ENCODE measurements around the gene RHEX. TPM values are rescaled to one million over a fixed set of nuclear protein-coding genes. Genes with fewer than 3 reads are reported as not detected.

Gene RHEX
- total RNA-seq, 1 donor from 2014 or later = 3.1 TPM

DNA sequence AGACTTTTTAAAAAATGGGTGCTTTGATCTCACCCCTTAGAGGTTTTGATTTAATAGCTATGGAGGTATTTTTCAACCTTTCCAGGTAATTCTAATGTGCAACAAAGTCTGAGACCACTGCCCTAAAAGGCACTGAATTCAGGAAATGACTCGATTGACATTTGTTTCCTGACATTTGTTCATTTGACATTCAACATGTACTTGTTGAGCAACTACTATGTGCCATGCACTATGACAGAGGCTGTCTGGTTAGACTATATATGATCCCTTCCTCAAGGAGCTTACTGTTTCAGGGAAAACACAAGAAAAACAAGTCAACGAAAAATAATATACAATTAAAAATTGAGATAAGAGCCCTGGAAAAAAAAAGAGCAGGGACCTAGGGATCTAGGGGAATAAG is 89.8 kb downstream of the RHEX start:
- Histone ChIP-seq H3K36me3 (ENCODE audit: control insufficient read depth in 3 of 3, insufficient read depth in 3 of 3, low read length in 3 of 3) (no peaks in the 10 kb centered on the region), H3K9ac (ENCODE audit: low read depth in 1 of 3, low read length in 3 of 3) (no peak overlapping the region), H3K27me3 (ENCODE audit: control insufficient read depth in 3 of 3, insufficient read depth in 3 of 3, low read length in 3 of 3) (peaks cover 0 to 10% (median 2%) of the 10 kb centered on the region in 3 donors), H3K9me3 (ENCODE audit: control insufficient read depth in 3 of 3, low read length in 3 of 3) (no peaks in the 10 kb centered on the region), H3K4me1 (ENCODE audit: control insufficient read depth in 3 of 3, insufficient read depth in 3 of 3, low read length in 3 of 3) (peaks cover 0 to 5% (median 0%) of the 10 kb centered on the region in 3 donors), H3K4me3 (ENCODE audit: low read length in 3 of 3) (no peak overlapping the region), H3K27ac (ENCODE audit: low read depth, low read length) (no peak overlapping the region)

DNA sequence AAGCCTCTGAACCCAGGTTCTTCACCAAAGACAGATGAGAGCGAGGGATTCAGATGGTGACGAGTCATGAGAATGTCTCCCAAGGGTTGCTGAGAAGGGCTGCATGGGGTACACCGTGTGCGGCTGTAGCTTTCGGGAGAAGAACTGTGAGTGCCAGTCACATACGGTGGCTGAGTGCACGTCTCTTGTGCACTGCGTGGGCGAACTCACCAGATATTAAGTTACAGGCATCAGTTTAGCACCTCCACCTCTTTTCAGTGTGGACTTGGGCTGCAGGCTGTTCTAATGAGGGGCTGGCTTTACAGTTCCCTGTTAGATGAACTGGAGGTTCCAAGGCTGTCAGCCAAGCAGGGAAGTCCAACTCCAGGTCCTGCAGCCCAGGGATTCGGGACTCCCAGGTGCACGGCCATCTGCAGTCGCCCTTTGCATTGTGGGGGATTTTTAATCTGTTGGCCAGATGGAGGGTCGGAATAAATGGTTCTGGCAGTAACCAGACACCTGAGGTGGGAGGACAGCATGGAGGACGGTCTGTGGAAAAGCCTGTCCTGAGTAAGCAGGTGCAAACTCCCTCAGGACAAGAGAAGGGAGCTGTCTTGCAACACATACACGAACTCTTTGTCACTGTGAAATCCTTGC is 90.7 kb downstream of the RHEX start:
- Histone ChIP-seq H3K9me3 (ENCODE audit: control insufficient read depth in 3 of 3, low read length in 3 of 3) (no peaks in the 10 kb centered on the region), H3K36me3 (ENCODE audit: control insufficient read depth in 3 of 3, insufficient read depth in 3 of 3, low read length in 3 of 3) (no peaks in the 10 kb centered on the region), H3K9ac (ENCODE audit: low read depth in 1 of 3, low read length in 3 of 3) (no peak overlapping the region), H3K4me3 (ENCODE audit: low read length in 3 of 3) (no peak overlapping the region), H3K27ac (ENCODE audit: low read depth, low read length) (no peak overlapping the region), H3K27me3 (ENCODE audit: control insufficient read depth in 3 of 3, insufficient read depth in 3 of 3, low read length in 3 of 3) (peaks cover 0 to 10% (median under 1%) of the 10 kb centered on the region in 3 donors), H3K4me1 (ENCODE audit: control insufficient read depth in 3 of 3, insufficient read depth in 3 of 3, low read length in 3 of 3) (peaks cover 0 to 5% (median 0%) of the 10 kb centered on the region in 3 donors)

DNA sequence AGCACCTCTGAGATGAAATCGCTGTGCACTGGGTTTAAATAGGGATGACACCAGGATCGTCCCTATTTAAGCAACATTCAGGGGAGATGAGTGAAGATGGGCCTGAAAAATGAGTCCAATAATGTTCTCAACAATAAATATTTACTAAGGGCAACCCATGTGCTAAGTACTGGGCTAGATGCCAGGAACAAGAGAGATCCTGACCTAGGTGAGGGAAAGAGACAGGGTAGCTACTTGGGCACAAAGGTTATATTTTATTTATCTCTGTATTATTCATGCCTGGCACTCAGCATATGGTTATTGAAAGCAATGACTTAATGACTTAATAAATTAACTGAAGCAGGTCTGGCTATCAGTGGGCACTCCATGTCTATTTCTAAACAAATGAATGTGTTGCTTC is 91.6 kb downstream of the RHEX start:
- Histone ChIP-seq H3K9ac (ENCODE audit: low read depth in 1 of 3, low read length in 3 of 3) (no peak overlapping the region), H3K27me3 (ENCODE audit: control insufficient read depth in 3 of 3, insufficient read depth in 3 of 3, low read length in 3 of 3) (peaks cover 0 to 10% (median 0%) of the 10 kb centered on the region in 3 donors), H3K9me3 (ENCODE audit: control insufficient read depth in 3 of 3, low read length in 3 of 3) (no peaks in the 10 kb centered on the region), H3K4me1 (ENCODE audit: control insufficient read depth in 3 of 3, insufficient read depth in 3 of 3, low read length in 3 of 3) (peaks cover 0 to 5% (median 0%) of the 10 kb centered on the region in 3 donors), H3K27ac (ENCODE audit: low read depth, low read length) (no peak overlapping the region), H3K4me3 (ENCODE audit: low read length in 3 of 3) (no peak overlapping the region), H3K36me3 (ENCODE audit: control insufficient read depth in 3 of 3, insufficient read depth in 3 of 3, low read length in 3 of 3) (no peaks in the 10 kb centered on the region)

DNA sequence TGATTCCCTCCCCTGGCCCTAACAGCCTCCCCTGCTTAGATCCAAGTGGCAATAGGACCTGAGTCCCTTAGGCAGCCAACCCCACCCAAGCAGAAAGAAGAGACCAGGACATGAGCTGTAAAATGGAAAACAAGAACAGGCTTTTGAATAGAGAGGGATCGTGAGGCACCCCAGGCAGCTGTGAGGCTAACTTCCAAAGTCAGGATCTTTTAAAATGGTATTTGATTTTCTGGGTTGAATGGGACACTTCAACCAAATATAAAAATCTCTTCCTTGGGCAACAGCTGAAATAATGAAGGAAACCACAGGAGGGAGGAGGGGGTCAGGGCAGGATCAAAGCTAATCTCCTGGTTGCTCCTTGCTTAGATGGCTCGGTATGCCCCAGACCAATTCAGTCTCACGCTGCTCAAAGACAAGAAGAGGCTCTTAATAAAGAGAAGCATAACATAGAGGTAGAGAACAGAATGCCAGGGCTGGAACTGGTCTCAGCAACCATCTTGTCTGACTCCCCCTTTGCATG is 92.9 kb downstream of the RHEX start:
- no peak overlapping the region for H3K27ac ChIP-seq (ENCODE audit: low read depth, low read length)

More for the DNA sequence above, 92.9 kb downstream of the RHEX start:
- no peak overlapping the region for H3K9ac ChIP-seq (ENCODE audit: low read depth in 1 of 3, low read length in 3 of 3)
- H3K27me3 ChIP-seq (ENCODE audit: control insufficient read depth in 3 of 3, insufficient read depth in 3 of 3, low read length in 3 of 3) = peaks cover 0 to 7% (median 0%) of the 10 kb centered on the region in 3 donors
- peaks cover 0 to 5% (median 0%) of the 10 kb centered on the region in 3 donors for H3K4me1 ChIP-seq (ENCODE audit: control insufficient read depth in 3 of 3, insufficient read depth in 3 of 3, low read length in 3 of 3)
- no peaks in the 10 kb centered on the region for H3K36me3 ChIP-seq (ENCODE audit: control insufficient read depth in 3 of 3, insufficient read depth in 3 of 3, low read length in 3 of 3)
- H3K9me3 ChIP-seq (ENCODE audit: control insufficient read depth in 3 of 3, low read length in 3 of 3) = no peaks in the 10 kb centered on the region
- no peak overlapping the region for H3K4me3 ChIP-seq (ENCODE audit: low read length in 3 of 3)

Small RNA genes within 50 kb of the gene (small RNA-seq; reads per million reads assigned to genes)
- gene RF00271 = not detected

Other genes with a start within 250 kb of the RHEX start
- 12.0 TPM for gene SLC41A1, start 240.0 kb upstream of the RHEX start, total RNA-seq
- gene PM20D1, start 203.0 kb upstream of the RHEX start, total RNA-seq = not detected
- not detected for gene SLC26A9, start 109.7 kb upstream of the RHEX start, total RNA-seq
- gene RAB7B, start 49.8 kb upstream of the RHEX start, total RNA-seq = 6.3 TPM
- 0.52 TPM for gene CTSE, start 29.3 kb upstream of the RHEX start, total RNA-seq
- gene AVPR1B, start 64.2 kb downstream of the RHEX start, total RNA-seq = 0.52 TPM
- 1.0 TPM for gene FAM72A, start 149.7 kb downstream of the RHEX start, total RNA-seq
- gene SRGAP2, start 150.4 kb downstream of the RHEX start, total RNA-seq = 62.1 TPM

All from skeletal muscle tissue (tissue), 5 donors.